ENCODE measurements around the gene AKAP1. TPM values are rescaled to one million over a fixed set of nuclear protein-coding genes. Genes with fewer than 3 reads are reported as not detected.

Gene AKAP1
- total RNA-seq, 2 experiments from 2014 or later, result 41.8 to 49.0 TPM

DNA sequence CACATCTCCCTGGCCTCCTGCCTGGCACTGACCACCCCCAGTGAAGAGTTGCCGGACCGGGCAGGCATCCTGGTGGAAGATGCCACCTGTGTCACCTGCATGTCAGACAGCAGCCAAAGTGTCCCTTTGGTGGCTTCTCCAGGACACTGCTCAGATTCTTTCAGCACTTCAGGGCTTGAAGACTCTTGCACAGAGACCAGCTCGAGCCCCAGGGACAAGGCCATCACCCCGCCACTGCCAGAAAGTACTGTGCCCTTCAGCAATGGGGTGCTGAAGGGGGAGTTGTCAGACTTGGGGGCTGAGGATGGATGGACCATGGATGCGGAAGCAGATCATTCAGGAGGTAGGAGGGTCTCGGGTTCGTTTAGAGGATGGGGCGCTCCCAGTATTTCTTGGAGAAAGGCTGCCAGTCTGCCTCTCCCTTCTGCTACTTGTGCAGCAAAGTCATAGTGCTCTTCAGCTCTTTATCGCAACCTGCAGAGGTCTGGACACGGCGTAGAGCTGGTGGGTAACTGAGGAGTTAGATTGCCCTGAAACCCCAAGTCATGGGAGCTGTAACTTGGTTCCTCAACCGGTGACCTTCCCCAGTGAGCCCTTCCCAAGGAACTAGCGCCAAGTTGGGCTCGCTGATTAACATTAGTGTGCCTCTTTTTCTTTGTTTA lies 21.9 kb downstream of the AKAP1 start:
- Histone ChIP-seq H3K36me3 (ENCODE audit: insufficient read depth, low read length) (peaks cover 54% of the 10 kb centered on the region; the same call in 1 of the 2 replicates), H3K4me1 (ENCODE audit: insufficient read depth, low read length, poor library complexity, severe bottlenecking) (peaks cover 3% of the 10 kb centered on the region), H3K79me2 (ENCODE audit: insufficient read depth, low read depth, low read length) (peaks cover 23% of the 10 kb centered on the region; the same call in 1 of the 2 replicates), H3K9me3 (ENCODE audit: low read length) (no peaks in the 10 kb centered on the region), H3K4me3 (ENCODE audit: low read depth, low read length, poor library complexity, severe bottlenecking) (no peak overlapping the region), H2AFZ (ENCODE audit: low read length) (no peak overlapping the region), H3K9me2 (ENCODE audit: insufficient read depth, low read length) (no peaks in the 10 kb centered on the region), H3K4me2 (ENCODE audit: low read length) (no peak overlapping the region), H4K20me1 (ENCODE audit: insufficient read depth, low read length) (peaks cover 13% of the 10 kb centered on the region), H3K27ac (ENCODE audit: low read depth, low read length, poor library complexity, severe bottlenecking) (no peak overlapping the region)
- BruUV-seq (replicated peaks), result no TSS peak
- ChIA-PET POLR2A (no interaction called here), CTCF (ENCODE audit: unreplicated experiment) (no interaction called here)
- TF ChIP-seq EZH2phosphoT487 (IDR thresholded peaks at IDR 0.05; ENCODE audit: borderline replicate concordance, low read depth, low read length), result no peak
- TF ChIP-seq, protein P1, sequence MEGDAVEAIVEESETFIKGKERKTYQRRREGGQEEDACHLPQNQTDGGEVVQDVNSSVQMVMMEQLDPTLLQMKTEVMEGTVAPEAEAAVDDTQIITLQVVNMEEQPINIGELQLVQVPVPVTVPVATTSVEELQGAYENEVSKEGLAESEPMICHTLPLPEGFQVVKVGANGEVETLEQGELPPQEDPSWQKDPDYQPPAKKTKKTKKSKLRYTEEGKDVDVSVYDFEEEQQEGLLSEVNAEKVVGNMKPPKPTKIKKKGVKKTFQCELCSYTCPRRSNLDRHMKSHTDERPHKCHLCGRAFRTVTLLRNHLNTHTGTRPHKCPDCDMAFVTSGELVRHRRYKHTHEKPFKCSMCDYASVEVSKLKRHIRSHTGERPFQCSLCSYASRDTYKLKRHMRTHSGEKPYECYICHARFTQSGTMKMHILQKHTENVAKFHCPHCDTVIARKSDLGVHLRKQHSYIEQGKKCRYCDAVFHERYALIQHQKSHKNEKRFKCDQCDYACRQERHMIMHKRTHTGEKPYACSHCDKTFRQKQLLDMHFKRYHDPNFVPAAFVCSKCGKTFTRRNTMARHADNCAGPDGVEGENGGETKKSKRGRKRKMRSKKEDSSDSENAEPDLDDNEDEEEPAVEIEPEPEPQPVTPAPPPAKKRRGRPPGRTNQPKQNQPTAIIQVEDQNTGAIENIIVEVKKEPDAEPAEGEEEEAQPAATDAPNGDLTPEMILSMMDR (conservative IDR thresholded peaks at IDR 0.05; ENCODE audit: low read length), result no peak
- intact Hi-C loops (cut with micrococcal nuclease; ENCODE audit: unreplicated experiment), result no loop called here
- DNase-seq (ENCODE audit: low spot score), result no peak

DNA sequence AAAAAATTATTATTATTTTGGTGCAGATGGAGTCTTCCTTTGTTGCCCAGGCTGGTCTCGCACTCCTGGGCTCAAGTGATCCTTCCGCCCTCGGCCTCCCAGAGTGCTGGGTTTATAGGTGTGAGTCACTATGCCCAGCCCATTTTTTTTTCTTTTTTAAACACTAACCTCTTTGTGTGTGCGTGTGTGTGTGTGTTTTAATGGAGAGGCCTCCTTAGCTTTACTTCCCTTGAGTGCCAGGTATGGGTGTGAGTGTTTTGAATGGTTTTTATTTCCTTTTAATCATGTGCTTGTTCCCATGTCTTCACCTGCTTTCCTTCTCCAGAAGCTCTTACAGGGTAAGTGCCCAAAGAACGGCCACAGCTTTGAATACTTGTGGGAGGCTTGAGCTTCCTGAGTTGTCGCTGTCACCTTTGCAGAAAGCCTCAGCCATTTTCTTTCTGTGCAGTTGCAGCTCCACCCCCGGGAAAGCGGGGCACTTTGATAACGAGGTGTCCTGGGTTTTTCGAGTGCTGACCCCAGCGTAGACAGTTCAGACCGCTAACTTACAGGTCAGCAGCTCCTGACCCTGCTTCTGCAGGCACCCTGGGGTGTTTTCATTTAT lies 22.6 kb downstream of the AKAP1 start:
- no peak overlapping the region for H3K4me2 ChIP-seq (ENCODE audit: low read length)
- no peaks in the 10 kb centered on the region for H3K9me2 ChIP-seq (ENCODE audit: insufficient read depth, low read length)
- H3K4me1 ChIP-seq (ENCODE audit: insufficient read depth, low read length, poor library complexity, severe bottlenecking), result no peaks in the 10 kb centered on the region
- peaks cover 60% of the 10 kb centered on the region; the same call in 1 of the 2 replicates for H3K36me3 ChIP-seq (ENCODE audit: insufficient read depth, low read length)
- H4K20me1 ChIP-seq (ENCODE audit: insufficient read depth, low read length), result peaks cover 8% of the 10 kb centered on the region
- no peak for DNase-seq (ENCODE audit: low spot score)
- TF ChIP-seq, protein P1 (conservative IDR thresholded peaks at IDR 0.05; ENCODE audit: low read length), result no peak
- no peak for TF ChIP-seq EZH2phosphoT487 (IDR thresholded peaks at IDR 0.05; ENCODE audit: borderline replicate concordance, low read depth, low read length)
- ChIA-PET POLR2A (no interaction called here), CTCF (ENCODE audit: unreplicated experiment) (no interaction called here)
- no TSS peak for BruUV-seq (replicated peaks)
- no peak overlapping the region for H3K27ac ChIP-seq (ENCODE audit: low read depth, low read length, poor library complexity, severe bottlenecking)
- no peaks in the 10 kb centered on the region for H3K9me3 ChIP-seq (ENCODE audit: low read length)
- no peak overlapping the region for H3K4me3 ChIP-seq (ENCODE audit: low read depth, low read length, poor library complexity, severe bottlenecking)
- intact Hi-C loops (cut with micrococcal nuclease; ENCODE audit: unreplicated experiment), result no loop called here
- no peak overlapping the region for H2AFZ ChIP-seq (ENCODE audit: low read length)
- peaks cover 19% of the 10 kb centered on the region; the same call in 1 of the 2 replicates for H3K79me2 ChIP-seq (ENCODE audit: insufficient read depth, low read depth, low read length)
